WI38 (cell line): Measurements from ENCODE around the gene AKR1B1.
A peak's percentile ranks its signal among the peaks of the same experiment; 100 is the strongest.

Experiments
- H3K4me3 ChIP-seq: 2 replicates; pipeline ENCODE4 v1.5.1; 2011; ENCODE audit warnings: low read depth, mild to moderate bottlenecking, control low read depth, low read length
- TF ChIP-seq, protein P1 (sequence below): IDR thresholded peaks from 2 replicates; pipeline ENCODE4 v1.5.1; 2012; ENCODE audit warnings: low read depth, mild to moderate bottlenecking, control low read depth, low read length

AKR1B1 gene

DNA sequence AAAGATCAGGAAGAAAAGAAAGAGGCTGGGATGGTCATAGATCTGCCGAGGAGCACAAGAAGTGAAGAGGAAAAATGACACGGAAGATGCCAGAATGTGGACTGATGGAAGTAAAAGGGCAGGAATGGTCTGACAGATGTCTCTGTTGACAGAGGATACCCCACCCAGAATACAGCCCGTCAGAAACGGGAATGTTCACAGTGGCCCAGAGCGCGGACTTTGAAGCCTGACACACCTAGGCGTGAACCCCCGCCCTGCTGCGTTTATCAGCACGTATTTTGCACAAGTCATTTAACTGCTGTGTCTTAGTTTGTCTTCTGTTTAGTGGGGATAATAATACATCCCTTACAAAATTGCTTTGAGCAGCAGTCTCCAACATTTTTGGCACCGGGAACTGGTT lies 27.1 kb downstream of the AKR1B1 start:
- H3K4me3 ChIP-seq, result peak overlapping the region; percentile 54
- TF ChIP-seq, protein P1, sequence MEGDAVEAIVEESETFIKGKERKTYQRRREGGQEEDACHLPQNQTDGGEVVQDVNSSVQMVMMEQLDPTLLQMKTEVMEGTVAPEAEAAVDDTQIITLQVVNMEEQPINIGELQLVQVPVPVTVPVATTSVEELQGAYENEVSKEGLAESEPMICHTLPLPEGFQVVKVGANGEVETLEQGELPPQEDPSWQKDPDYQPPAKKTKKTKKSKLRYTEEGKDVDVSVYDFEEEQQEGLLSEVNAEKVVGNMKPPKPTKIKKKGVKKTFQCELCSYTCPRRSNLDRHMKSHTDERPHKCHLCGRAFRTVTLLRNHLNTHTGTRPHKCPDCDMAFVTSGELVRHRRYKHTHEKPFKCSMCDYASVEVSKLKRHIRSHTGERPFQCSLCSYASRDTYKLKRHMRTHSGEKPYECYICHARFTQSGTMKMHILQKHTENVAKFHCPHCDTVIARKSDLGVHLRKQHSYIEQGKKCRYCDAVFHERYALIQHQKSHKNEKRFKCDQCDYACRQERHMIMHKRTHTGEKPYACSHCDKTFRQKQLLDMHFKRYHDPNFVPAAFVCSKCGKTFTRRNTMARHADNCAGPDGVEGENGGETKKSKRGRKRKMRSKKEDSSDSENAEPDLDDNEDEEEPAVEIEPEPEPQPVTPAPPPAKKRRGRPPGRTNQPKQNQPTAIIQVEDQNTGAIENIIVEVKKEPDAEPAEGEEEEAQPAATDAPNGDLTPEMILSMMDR, result no peak

DNA sequence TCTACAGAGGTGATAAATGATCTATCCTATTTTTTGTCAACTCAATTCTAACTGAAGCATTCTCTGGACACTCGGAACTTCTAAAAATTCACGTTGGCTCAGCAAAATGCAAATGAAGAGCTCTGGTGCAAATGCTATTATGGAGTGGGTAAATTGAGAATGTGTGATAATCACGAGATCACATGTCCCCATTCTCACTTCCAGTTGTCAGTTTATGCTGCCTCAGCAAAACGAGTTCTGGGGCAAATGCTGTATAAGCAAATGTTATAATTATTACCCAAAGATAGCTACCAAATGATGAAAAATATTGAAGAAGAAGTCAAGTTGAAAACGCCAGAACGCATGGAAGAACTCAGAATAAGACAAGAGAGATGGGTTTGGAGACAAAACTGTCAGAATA lies 29.4 kb downstream of the AKR1B1 start:
- H3K4me3 ChIP-seq, result no peak overlapping the region
- TF ChIP-seq, protein P1, result no peak

DNA sequence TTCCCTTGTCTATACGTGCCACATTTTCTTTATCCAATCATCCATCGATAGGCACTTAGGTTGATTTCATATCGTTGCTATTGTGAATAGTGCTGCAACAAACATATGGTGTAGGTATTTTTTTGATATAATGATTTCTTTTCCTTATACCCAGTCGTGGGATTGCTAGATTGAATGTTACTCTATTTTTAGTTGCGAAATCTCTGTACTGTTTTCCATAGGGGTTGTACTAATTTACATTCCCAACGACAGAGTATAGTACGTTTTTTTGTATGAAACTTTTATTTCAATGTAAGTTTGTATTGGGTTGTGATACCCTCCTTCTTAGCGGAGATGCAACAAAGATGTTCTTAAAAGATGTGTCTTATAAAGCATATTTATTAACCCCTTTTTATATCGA lies 30.0 kb downstream of the AKR1B1 start:
- TF ChIP-seq, protein P1, result no peak
- H3K4me3 ChIP-seq, result no peak overlapping the region

DNA sequence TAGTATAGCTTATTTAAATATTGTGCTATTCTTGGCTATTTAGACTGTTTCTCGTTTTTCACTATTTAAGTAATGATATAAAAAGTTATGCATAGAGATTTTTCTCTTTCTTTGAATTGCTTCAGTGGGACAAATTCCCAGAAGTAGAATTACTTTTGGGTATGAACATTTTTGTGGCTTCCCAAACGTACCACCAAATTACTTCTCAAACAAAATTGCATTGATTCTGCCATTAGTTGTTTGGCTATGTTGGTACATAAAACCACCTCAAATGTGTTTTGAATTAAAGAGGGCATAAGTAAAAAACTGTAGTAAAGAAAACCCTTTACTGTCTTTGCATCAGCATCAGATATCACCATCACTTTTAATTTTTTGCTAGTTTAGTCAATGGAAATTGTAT lies 31.0 kb downstream of the AKR1B1 start:
- H3K4me3 ChIP-seq, result no peak overlapping the region
- TF ChIP-seq, protein P1, result no peak

DNA sequence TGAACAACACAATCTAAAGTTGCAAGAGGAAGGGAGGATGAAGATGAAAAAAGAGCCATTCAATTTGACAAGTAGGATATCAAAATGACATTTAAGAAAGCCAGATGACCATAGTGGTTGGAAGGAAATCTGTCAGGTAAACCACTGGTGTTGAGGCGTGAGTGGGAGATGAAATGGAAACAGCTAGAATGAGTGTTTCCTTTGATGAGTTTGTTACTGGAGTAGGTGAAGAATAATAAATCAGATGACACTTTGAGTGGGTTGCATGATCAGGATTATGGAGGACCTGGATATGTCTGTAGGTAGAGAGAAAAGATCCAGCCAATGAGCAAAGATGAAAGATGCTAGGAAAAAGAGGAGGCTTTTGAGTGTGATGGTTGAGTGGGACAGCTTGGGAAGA lies 33.1 kb downstream of the AKR1B1 start:
- TF ChIP-seq, protein P1, result no peak

DNA sequence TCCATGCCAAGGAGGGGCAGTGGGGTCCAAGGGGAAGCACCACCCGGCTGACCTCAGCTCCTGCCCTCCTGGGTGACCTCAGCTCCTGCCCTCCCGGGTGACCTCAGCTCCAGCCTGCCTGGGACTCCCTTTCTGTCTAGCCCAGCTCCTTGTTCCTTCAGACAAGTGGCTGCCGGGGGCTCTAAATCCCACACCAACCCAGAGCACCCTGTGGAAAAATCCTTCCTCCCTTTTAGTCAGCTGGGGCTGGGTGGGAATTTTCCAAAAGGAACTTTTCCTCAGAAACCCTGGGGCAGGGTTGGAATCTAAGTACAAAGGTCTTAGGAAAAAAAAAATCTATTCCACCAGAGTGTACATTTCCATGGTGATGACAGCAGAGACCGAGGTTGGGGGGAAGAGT lies 36.3 kb downstream of the AKR1B1 start:
- TF ChIP-seq, protein P1, result no peak

More for the DNA sequence above, 33.1 kb downstream of the AKR1B1 start:
- H3K4me3 ChIP-seq, result no peak overlapping the region

DNA sequence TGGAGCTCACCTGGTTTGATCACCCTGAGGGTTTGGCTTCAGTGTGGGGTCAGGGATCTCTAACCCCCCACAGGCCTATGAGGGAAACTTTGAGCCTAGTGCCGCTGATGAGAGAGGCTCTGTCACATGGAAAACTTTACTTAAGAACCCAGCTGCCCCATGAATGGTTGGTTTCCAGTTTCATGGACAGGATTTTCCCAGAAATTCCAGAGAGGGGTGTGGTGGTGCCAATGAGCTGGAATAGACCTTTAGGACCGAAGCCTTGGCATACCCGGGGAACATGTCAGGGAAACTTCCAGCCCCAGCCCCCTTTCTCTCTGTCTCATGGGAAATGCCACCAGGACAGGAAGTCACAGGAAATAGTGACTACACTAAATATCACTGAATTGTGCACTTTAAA lies 36.9 kb downstream of the AKR1B1 start:
- TF ChIP-seq, protein P1, result no peak
- H3K4me3 ChIP-seq, result no peak overlapping the region

More for the DNA sequence above, 36.3 kb downstream of the AKR1B1 start:
- no peak overlapping the region for H3K4me3 ChIP-seq
